Measurements from ENCODE around the gene BLCAP. TPM values are rescaled to one million over a fixed set of nuclear protein-coding genes. Genes with fewer than 3 reads are reported as not detected.

The BLCAP gene
- total RNA-seq, 1 donor from 2014 or later: 111 TPM

DNA sequence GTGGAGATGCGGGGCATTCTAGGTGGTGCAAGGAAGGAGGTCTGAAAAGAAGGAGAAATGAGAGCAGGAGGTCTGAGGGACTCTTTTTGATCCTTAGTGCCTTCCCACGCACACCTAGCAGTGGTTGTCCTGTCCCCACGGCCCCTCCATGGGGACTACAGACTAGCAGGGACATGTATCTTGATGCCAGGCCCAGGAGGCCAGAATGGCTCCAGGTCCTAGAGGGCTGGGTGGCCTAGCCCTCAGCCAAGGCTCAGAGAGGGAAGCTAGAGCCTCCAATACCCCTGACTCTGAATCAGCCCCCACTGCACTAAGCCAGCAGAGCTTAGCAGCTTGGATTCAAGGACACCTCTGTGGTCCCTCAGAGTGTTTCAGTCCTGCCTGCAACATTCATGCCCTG, 16.7 kb upstream of the BLCAP start:
- H3K4me1 ChIP-seq (ENCODE audit: insufficient read depth, low read length): no peaks in the 10 kb centered on the region
- no peaks in the 10 kb centered on the region for H3K79me2 ChIP-seq (ENCODE audit: insufficient read depth, low read length)
- DNase-seq (ENCODE audit: low read depth) (no peak), FAIRE-seq (no peak)
- H2AFZ ChIP-seq (ENCODE audit: low read depth, low read length): no peak overlapping the region
- no peak overlapping the region for H3K27ac ChIP-seq (ENCODE audit: low read depth, low read length)
- Mint-ChIP-seq H3K27ac (ENCODE audit: unreplicated experiment) (no peak overlapping the region), H3K9me3 (ENCODE audit: unreplicated experiment) (no peaks in the 10 kb centered on the region), H3K27me3 (ENCODE audit: low read depth, unreplicated experiment) (peaks cover 3% of the 10 kb centered on the region), H3K4me3 (ENCODE audit: unreplicated experiment) (no peak overlapping the region), H3K36me3 (ENCODE audit: low read depth, unreplicated experiment) (no peaks in the 10 kb centered on the region), H3K4me1 (ENCODE audit: low read depth, unreplicated experiment) (no peaks in the 10 kb centered on the region)
- no peak overlapping the region for H3K4me2 ChIP-seq (ENCODE audit: low read length)
- no peak overlapping the region for H3K9ac ChIP-seq (ENCODE audit: low read length)
- no peaks in the 10 kb centered on the region for H4K20me1 ChIP-seq (ENCODE audit: insufficient read depth, low read length)
- H3K9me3 ChIP-seq (ENCODE audit: insufficient read depth, low read depth, low read length): no peaks in the 10 kb centered on the region
- no peaks in the 10 kb centered on the region for H3K36me3 ChIP-seq (ENCODE audit: insufficient read depth, low read length)
- no peak overlapping the region for H3K4me3 ChIP-seq (ENCODE audit: insufficient read depth, low read depth, low read length)
- TF ChIP-seq EZH2 (IDR thresholded peaks at IDR 0.05; ENCODE audit: insufficient read depth, low read length): no peak
- TF ChIP-seq, protein P1, sequence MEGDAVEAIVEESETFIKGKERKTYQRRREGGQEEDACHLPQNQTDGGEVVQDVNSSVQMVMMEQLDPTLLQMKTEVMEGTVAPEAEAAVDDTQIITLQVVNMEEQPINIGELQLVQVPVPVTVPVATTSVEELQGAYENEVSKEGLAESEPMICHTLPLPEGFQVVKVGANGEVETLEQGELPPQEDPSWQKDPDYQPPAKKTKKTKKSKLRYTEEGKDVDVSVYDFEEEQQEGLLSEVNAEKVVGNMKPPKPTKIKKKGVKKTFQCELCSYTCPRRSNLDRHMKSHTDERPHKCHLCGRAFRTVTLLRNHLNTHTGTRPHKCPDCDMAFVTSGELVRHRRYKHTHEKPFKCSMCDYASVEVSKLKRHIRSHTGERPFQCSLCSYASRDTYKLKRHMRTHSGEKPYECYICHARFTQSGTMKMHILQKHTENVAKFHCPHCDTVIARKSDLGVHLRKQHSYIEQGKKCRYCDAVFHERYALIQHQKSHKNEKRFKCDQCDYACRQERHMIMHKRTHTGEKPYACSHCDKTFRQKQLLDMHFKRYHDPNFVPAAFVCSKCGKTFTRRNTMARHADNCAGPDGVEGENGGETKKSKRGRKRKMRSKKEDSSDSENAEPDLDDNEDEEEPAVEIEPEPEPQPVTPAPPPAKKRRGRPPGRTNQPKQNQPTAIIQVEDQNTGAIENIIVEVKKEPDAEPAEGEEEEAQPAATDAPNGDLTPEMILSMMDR (IDR thresholded peaks at IDR 0.05; ENCODE audit: insufficient read depth, low read depth, low read length): no peak
- H3K27me3 ChIP-seq (ENCODE audit: insufficient read depth, low read length): peaks cover 14% of the 10 kb centered on the region

DNA sequence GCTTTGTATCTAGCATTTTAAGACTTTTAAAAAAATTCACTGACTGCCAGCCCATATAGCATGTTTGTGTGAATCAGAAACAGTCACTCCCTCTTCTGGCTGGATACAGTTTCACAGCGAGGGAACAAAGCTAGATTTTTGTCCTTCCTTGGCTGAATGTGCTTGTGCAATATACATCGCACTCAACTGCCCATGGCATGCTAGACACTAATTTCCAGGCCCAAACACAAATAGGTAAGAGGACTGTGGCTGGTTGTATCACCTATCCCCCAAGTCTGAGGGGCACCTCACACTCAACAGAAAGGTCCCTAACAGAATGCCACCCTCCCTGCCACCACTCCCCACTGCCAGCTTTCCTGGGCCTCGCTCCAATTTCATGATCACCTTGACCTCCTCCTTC, 16.2 kb upstream of the BLCAP start:
- no peak for TF ChIP-seq EZH2 (IDR thresholded peaks at IDR 0.05; ENCODE audit: insufficient read depth, low read length)
- TF ChIP-seq, protein P1 (IDR thresholded peaks at IDR 0.05; ENCODE audit: insufficient read depth, low read depth, low read length): peak; percentile 49
- Mint-ChIP-seq H3K27me3 (ENCODE audit: low read depth, unreplicated experiment) (peaks cover 3% of the 10 kb centered on the region), H3K4me1 (ENCODE audit: low read depth, unreplicated experiment) (no peaks in the 10 kb centered on the region), H3K4me3 (ENCODE audit: unreplicated experiment) (no peak overlapping the region), H3K27ac (ENCODE audit: unreplicated experiment) (no peak overlapping the region), H3K9me3 (ENCODE audit: unreplicated experiment) (no peaks in the 10 kb centered on the region), H3K36me3 (ENCODE audit: low read depth, unreplicated experiment) (no peaks in the 10 kb centered on the region)
- DNase-seq (ENCODE audit: low read depth) (no peak), FAIRE-seq (no peak)
- Histone ChIP-seq H3K27me3 (ENCODE audit: insufficient read depth, low read length) (peaks cover 14% of the 10 kb centered on the region), H3K4me3 (ENCODE audit: insufficient read depth, low read depth, low read length) (no peak overlapping the region), H3K27ac (ENCODE audit: low read depth, low read length) (no peak overlapping the region), H3K36me3 (ENCODE audit: insufficient read depth, low read length) (no peaks in the 10 kb centered on the region), H4K20me1 (ENCODE audit: insufficient read depth, low read length) (no peaks in the 10 kb centered on the region), H3K9me3 (ENCODE audit: insufficient read depth, low read depth, low read length) (no peaks in the 10 kb centered on the region), H3K4me2 (ENCODE audit: low read length) (no peak overlapping the region), H3K4me1 (ENCODE audit: insufficient read depth, low read length) (no peaks in the 10 kb centered on the region), H2AFZ (ENCODE audit: low read depth, low read length) (no peak overlapping the region), H3K9ac (ENCODE audit: low read length) (no peak overlapping the region), H3K79me2 (ENCODE audit: insufficient read depth, low read length) (no peaks in the 10 kb centered on the region)

- H4K20me1 ChIP-seq (ENCODE audit: insufficient read depth, low read length): no peaks in the 10 kb centered on the region
- no peak overlapping the region for H3K4me3 ChIP-seq (ENCODE audit: insufficient read depth, low read depth, low read length)
- no peaks in the 10 kb centered on the region for H3K36me3 ChIP-seq (ENCODE audit: insufficient read depth, low read length)
- H3K79me2 ChIP-seq (ENCODE audit: insufficient read depth, low read length): no peaks in the 10 kb centered on the region
- no peaks in the 10 kb centered on the region for H3K9me3 ChIP-seq (ENCODE audit: insufficient read depth, low read depth, low read length)
- H3K9ac ChIP-seq (ENCODE audit: low read length): no peak overlapping the region
- Mint-ChIP-seq H3K27ac (ENCODE audit: unreplicated experiment) (no peak overlapping the region), H3K4me1 (ENCODE audit: low read depth, unreplicated experiment) (no peaks in the 10 kb centered on the region), H3K27me3 (ENCODE audit: low read depth, unreplicated experiment) (peaks cover 3% of the 10 kb centered on the region), H3K36me3 (ENCODE audit: low read depth, unreplicated experiment) (no peaks in the 10 kb centered on the region), H3K4me3 (ENCODE audit: unreplicated experiment) (no peak overlapping the region), H3K9me3 (ENCODE audit: unreplicated experiment) (no peaks in the 10 kb centered on the region)
- TF ChIP-seq, protein P1 (IDR thresholded peaks at IDR 0.05; ENCODE audit: insufficient read depth, low read depth, low read length): no peak
- TF ChIP-seq EZH2 (IDR thresholded peaks at IDR 0.05; ENCODE audit: insufficient read depth, low read length): no peak
- H3K4me2 ChIP-seq (ENCODE audit: low read length): no peak overlapping the region
- H3K27me3 ChIP-seq (ENCODE audit: insufficient read depth, low read length): peaks cover 14% of the 10 kb centered on the region
- DNase-seq (ENCODE audit: low read depth) (no peak), FAIRE-seq (no peak)
- no peaks in the 10 kb centered on the region for H3K4me1 ChIP-seq (ENCODE audit: insufficient read depth, low read length)
- no peak overlapping the region for H2AFZ ChIP-seq (ENCODE audit: low read depth, low read length)
- H3K27ac ChIP-seq (ENCODE audit: low read depth, low read length): no peak overlapping the region
Observed at GRCh38 chr20:37542281-37542680, 14.6 kb upstream of the BLCAP start.

Measured in astrocyte (in vitro differentiated cells and primary cell).